Thoracic aorta (tissue), 2 donors: ENCODE measurements around the gene ALDH1A3. TPM values are rescaled to one million over a fixed set of nuclear protein-coding genes. Genes with fewer than 3 reads are reported as not detected.

Experiments used
- ATAC-seq: fragments of 150-250 bp; one replicate; pipeline ENCODE4 v1.8.0; 2017; ENCODE audit warnings: low read depth; ENCODE audit not compliant: insufficient number of reproducible peaks, low FRiP score
- DNase-seq: peaks from one replicate; pipeline ENCODE4 v3.0.0-alpha.2; 2020; ENCODE audit warnings: low spot score
- H3K27ac ChIP-seq, 2 donors: fragments of 200-600 bp; sonication (generic); 1 replicate in 1 of 2; 2 replicates in 1 of 2; pipeline ENCODE4 v1.5.1; 2016; ENCODE audit warnings: mild to moderate bottlenecking in 2 of 2, moderate library complexity in 2 of 2
- H3K27me3 ChIP-seq: fragments of 200-600 bp; sonication (generic); replicated peaks from 2 replicates; pipeline ENCODE4 v1.6.0; 2016; ENCODE audit warnings: mild to moderate bottlenecking; ENCODE audit not compliant: insufficient read depth
- H3K36me3 ChIP-seq: fragments of 200-600 bp; sonication (generic); one replicate; pipeline ENCODE4 v1.5.1; 2016
- H3K4me1 ChIP-seq, 2 donors: fragments of 200-600 bp; sonication (generic); 1 replicate in 1 of 2; 2 replicates in 1 of 2; pipeline versions ENCODE4 v1.5.1 to v1.6.0; 2016; ENCODE audit warnings: low read depth in 2 of 2, mild to moderate bottlenecking in 1 of 2; ENCODE audit not compliant: control insufficient read depth in 1 of 2
- H3K4me3 ChIP-seq: fragments of 200-600 bp; sonication (generic); 2 replicates; pipeline ENCODE4 v1.5.1; 2016; ENCODE audit warnings: mild to moderate bottlenecking
- H3K9me3 ChIP-seq: fragments of 200-600 bp; sonication (generic); 2 replicates; pipeline ENCODE4 v1.5.1; 2016
- total RNA-seq, 2 donors: library from RNA; depleted of rRNA; stranded (reverse); fragments of >200 nt; gene quantifications; one replicate each; pipeline versions ENCODE4 v1.1.0 to v1.2.3, GENCODE V29; 2016
- TF ChIP-seq, protein P1 (sequence below): fragments of 200-600 bp; sonication (generic); IDR thresholded peaks from one replicate; pipeline ENCODE4 v1.5.1; 2019; ENCODE audit warnings: antibody characterized with exemption

The ALDH1A3 gene
- total RNA-seq, 2 donors from 2014 or later = 3.2 to 21.8 TPM

GRCh38 chr15:100875495-100875894, 4.1 kb upstream of the ALDH1A3 start:
- Histone ChIP-seq H3K27me3 (no peaks in the 10 kb centered on the region), H3K4me1 (peaks cover 3 to 13% of the 10 kb centered on the region in 2 donors), H3K36me3 (no peaks in the 10 kb centered on the region), H3K27ac (no peak overlapping the region), H3K4me3 (no peak overlapping the region), H3K9me3 (no peaks in the 10 kb centered on the region)
- TF ChIP-seq, protein P1, sequence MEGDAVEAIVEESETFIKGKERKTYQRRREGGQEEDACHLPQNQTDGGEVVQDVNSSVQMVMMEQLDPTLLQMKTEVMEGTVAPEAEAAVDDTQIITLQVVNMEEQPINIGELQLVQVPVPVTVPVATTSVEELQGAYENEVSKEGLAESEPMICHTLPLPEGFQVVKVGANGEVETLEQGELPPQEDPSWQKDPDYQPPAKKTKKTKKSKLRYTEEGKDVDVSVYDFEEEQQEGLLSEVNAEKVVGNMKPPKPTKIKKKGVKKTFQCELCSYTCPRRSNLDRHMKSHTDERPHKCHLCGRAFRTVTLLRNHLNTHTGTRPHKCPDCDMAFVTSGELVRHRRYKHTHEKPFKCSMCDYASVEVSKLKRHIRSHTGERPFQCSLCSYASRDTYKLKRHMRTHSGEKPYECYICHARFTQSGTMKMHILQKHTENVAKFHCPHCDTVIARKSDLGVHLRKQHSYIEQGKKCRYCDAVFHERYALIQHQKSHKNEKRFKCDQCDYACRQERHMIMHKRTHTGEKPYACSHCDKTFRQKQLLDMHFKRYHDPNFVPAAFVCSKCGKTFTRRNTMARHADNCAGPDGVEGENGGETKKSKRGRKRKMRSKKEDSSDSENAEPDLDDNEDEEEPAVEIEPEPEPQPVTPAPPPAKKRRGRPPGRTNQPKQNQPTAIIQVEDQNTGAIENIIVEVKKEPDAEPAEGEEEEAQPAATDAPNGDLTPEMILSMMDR = no peak
- ATAC-seq (no peak), DNase-seq (no peak)

GRCh38 chr15:100875976-100876375, 3.7 kb upstream of the ALDH1A3 start:
- no peaks in the 10 kb centered on the region for H3K36me3 ChIP-seq
- TF ChIP-seq, protein P1 = no peak
- no peak overlapping the region for H3K27ac ChIP-seq
- H3K4me1 ChIP-seq = peaks cover 3 to 13% of the 10 kb centered on the region in 2 donors
- ATAC-seq (no peak), DNase-seq (no peak)
- no peaks in the 10 kb centered on the region for H3K9me3 ChIP-seq
- H3K27me3 ChIP-seq = no peaks in the 10 kb centered on the region
- H3K4me3 ChIP-seq = no peak overlapping the region

DNA sequence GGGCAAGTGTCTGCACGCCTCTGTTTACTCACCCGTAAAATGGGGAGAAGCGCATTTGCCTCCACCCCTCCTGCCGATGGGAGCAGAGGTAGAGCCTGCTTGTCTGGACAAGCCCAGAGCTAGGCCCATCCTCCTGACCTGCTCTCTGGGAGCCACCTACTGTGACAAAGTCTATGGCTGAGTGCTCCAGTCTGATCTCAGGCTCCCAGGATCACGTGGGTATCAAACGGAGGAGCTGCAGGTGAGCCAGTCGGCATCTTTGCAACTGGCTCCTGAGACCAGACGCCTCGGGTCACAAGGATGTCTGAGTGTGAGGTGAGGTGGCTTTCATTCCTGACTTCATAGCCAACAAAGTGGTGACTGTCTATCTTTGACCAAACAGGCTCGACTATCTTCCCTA, 2.1 kb upstream of the ALDH1A3 start:
- TF ChIP-seq, protein P1 = no peak
- Histone ChIP-seq H3K4me1 (peaks cover 3 to 13% of the 10 kb centered on the region in 2 donors), H3K27ac (no peak overlapping the region), H3K36me3 (no peaks in the 10 kb centered on the region), H3K27me3 (no peaks in the 10 kb centered on the region), H3K9me3 (no peaks in the 10 kb centered on the region), H3K4me3 (no peak overlapping the region)
- no peak for ATAC-seq
- no peak for DNase-seq

- Histone ChIP-seq H3K36me3 (no peaks in the 10 kb centered on the region), H3K27me3 (no peaks in the 10 kb centered on the region), H3K4me1 (peaks cover 3 to 13% of the 10 kb centered on the region in 2 donors), H3K9me3 (no peaks in the 10 kb centered on the region), H3K27ac (no peak overlapping the region), H3K4me3 (no peak overlapping the region)
- TF ChIP-seq, protein P1 = no peak
- DNase-seq (no peak), ATAC-seq (no peak)
Measured at GRCh38 chr15:100878130-100878529, 1.5 kb upstream of the ALDH1A3 start.

DNA sequence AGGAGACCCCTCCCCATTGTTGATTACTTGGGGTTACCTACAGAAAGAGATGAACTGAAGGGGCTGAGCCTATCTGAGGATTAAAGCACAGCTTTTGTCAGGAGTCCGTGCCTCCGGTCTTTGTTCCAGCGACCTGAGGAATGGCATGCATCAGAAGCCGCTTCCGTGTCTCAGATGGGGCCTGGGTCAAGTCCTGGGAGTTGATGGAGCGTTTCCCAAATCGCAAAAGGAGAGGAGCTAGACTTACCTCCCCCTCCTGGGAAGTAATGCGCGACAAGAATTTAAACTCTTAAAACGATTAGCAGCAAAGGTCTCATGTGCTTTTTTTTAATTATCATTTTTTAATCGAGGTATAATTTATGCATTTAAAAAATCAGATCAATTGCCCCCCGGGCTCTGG, 983 bp upstream of the ALDH1A3 start:
- no peaks in the 10 kb centered on the region for H3K9me3 ChIP-seq
- ATAC-seq (no peak), DNase-seq (no peak)
- no peaks in the 10 kb centered on the region for H3K27me3 ChIP-seq
- H3K4me3 ChIP-seq = peak overlapping the region; percentile 66
- TF ChIP-seq, protein P1 = no peak
- H3K4me1 ChIP-seq = peaks cover 3 to 13% of the 10 kb centered on the region in 2 donors
- H3K36me3 ChIP-seq = no peaks in the 10 kb centered on the region
- H3K27ac ChIP-seq = no peak overlapping the region
